ENCODE data around the gene NPPB. TPM values are rescaled to one million over a fixed set of nuclear protein-coding genes. Genes with fewer than 3 reads are reported as not detected.

NPPB gene
- total RNA-seq, 1 donor from 2014 or later: not detected

DNA sequence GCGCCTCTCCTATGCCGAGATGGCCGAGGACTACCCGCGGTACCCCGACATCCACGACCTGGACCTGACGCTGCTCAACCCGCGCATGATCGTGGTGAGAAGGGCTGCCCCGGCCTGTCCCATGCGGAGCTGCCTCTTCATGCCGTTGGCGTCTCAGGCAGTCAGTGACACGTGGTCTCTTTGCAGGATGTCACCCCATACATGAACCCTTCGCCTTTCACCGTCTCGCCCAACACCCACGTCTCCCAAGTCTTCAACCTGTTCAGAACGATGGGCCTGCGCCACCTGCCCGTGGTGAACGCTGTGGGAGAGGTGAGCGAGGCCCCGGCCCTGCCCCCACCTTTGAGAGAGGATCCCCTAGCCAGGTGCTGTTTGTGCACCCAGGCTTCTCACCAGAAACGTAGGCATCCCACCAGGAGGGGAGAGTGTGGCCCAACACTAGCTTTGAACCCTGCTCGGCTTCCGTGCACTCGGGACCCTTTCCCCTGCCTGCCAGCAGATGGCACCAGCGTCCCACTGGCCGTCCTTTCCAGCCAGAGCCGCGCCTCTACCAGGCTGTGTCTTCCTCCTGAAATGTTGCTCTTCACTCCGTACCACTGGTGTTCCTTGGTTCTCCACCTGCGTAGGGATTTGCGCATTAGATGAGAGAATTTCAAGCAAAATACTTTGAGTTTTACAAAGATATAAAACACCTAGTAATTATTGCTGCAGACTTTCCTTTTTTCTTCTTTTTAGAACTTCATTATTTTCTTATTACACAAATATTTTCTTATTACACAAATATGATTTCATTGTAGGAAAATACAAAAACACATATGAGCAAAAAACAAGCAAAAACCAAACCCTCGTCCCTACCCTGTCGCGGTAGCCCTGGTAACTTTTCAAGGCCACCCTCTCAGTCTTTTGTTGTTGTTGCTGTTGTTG is 20.1 kb downstream of the NPPB start:
- peak; percentile 78 for ATAC-seq

DNA sequence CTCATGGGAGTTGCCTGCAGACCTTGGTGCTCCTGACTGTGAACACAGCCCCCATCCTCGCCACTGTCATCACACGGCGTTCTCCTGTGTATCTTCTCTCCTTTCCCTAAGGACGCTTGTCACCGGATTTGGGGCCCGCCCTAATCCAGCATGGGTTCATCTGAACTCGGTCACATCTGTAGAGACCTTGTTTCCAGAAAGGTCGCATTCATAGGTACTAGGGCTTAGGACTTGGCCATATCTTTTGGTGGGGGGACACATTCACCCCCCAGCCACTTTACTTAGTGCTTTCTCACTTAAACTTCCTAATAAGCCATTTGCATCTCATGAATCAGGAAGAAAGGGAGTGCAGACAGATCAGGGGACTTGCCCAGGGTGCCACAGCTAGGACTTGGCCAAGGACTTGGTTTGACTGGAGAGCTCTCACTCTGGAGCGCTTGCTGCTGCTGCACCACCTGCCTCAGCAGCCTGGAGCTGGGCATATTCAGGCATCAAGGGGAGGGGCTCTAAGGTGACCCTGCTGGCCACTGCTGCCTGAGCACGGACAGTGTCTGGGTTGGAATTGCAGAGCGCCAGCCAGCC is 20.9 kb downstream of the NPPB start:
- intact Hi-C loops (cut with micrococcal nuclease): loop anchor here (2.0 kb wide), 1 partner anchor 53 kb away; no protein-coding TSS in a partner anchor
- DNase-seq (no peak), ATAC-seq (no peak)

More for the DNA sequence above, 20.1 kb downstream of the NPPB start:
- DNase-seq: peak; percentile 84
- intact Hi-C loops (cut with micrococcal nuclease): loop anchor here (2.0 kb wide), 1 partner anchor 52 kb away; no protein-coding TSS in a partner anchor

DNA sequence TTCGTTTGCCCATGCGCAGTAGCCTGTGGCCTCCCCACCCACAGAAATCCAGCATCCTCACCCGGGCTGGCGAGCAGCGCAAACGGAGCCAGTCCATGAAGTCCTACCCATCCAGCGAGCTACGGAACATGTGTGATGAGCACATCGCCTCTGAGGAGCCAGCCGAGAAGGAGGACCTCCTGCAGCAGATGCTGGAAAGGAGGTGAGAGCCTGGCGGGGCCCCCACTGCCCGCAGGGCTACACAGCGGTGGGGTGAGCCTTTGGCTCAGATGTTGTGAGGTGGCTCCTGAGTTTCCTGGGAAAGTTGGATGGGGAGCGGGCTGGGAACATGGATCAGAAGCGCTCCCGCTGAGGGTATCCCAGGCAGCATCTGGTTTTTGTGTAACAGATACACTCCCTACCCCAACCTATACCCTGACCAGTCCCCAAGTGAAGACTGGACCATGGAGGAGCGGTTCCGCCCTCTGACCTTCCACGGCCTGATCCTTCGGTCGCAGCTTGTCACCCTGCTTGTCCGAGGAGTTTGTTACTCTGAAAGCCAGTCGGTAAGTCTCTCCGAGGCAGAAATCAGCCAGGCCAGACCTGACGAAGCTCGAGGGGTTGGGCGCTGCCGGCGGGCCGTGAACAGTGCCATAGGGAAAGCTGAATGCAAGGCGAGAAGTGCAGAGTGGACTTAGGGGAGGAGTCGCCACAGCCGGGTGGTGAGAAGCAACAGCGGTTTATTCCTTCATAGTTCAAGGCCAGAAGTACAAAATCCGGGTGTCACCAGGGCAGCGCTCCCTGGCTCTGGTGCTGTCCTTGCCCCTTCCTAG is 21.6 kb downstream of the NPPB start:
- DNase-seq: no peak
- no peak for ATAC-seq
- intact Hi-C loops (cut with micrococcal nuclease): no loop called here

DNA sequence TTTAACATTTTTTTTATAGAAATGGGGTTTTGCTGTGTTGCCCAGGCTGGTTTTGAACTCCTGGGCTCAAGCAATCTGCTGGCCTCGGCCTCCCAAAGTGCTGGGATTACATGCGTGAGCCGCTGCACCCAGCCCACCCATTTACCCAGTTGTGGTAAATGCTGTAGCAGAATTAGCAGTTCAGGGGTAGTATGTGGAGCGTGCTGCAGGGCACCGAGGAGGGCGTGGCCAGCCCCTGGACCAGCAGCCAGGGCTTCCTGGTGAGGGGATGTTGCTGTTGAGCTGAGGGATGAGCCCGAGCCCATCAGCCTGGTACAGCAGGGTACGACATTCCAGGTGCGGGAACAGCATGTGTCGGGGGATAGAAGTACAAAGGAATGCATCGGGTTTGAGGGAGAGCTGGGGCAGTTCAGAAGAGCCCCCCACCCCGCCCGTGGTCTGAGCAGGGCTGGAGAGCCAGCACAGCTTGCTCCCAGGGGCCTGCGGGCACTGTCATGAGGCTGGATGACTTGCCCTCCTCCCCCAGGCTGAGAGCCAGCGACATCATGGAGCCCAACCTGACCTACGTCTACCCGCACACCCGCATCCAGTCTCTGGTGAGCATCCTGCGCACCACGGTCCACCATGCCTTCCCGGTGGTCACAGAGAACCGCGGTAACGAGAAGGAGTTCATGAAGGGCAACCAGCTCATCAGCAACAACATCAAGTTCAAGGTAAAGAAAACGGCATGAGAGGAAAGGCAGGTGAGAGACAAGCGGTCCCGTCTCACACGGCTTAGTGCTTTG is 23.1 kb downstream of the NPPB start:
- intact Hi-C loops (cut with micrococcal nuclease): no loop called here
- DNase-seq (no peak), ATAC-seq (no peak)

DNA sequence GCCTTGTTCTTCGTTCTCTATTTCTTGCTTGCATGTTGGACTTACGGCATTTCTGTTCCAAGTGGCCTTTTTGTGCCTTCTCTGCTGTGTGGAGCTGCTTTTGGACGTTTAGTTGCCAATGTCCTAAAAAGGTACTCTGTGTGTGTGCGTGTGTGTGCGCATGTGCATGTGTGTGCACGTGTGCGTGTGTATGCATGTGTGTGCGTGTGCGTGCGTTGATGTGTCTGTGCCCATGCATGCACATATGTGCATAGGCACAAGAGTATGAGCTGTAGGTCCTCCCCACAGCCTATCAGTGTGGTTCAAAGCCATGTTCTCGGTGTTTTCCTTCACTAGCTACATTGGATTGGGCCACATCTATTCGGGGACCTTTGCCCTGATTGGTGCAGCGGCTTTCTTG is 24.8 kb downstream of the NPPB start:
- DNase-seq (no peak), ATAC-seq (no peak)
- intact Hi-C loops (cut with micrococcal nuclease): no loop called here

DNA sequence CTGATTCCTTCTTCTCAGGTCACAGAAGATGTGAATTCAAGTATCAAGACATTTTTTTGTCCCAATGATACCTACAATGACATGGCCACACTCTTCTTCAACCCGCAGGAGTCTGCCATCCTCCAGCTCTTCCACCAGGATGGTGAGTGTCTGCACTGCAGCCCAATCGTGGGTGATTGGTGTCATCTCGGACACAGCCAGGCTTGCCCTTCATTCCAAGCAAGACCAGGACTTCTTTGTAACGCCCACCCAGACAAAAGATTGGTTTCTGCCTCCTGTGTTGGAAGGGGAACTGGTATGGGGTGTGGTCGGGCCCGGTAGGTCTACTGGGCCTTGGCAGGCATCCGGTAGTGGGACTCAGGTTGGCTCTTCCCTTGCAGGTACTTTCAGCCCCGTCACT is 25.2 kb downstream of the NPPB start:
- DNase-seq (no peak), ATAC-seq (no peak)
- intact Hi-C loops (cut with micrococcal nuclease): no loop called here

DNA sequence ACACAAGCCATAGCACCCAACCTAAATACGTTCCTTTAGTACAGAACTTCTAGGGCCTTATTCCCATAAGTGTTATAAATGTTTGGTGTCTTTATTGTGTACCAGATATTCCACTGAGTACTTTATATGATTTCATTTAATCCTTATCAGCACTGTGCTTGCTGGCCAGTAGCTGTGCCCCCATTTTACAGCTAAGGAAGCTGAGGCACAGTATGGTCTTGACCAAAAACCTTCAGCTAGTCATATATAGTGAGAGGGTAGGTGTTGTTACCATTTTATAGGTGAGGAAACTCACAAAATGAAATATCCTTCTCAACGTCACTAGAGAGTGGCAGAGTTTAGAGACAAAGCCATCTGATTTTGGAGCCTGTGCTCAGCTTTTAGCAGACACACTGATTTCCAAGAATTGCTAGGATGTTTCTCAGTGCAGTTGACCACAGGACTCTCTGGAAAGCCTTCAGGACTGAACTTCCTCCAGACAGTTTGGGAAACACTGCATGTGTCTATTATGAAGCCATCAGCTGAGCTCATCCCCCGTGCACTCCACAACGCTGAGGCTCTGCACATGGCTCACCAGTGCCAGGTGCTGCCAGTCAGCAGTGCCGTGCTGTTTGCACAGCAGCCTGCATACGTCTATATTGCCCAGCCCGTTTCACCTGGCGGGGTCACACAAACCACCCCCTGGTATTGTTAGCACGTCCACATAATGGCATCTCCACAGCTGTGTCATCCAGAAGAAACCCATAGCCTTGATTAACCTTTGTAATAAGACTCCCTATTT is 26.6 kb downstream of the NPPB start:
- ATAC-seq: no peak
- DNase-seq: no peak
- intact Hi-C loops (cut with micrococcal nuclease): no loop called here

DNA sequence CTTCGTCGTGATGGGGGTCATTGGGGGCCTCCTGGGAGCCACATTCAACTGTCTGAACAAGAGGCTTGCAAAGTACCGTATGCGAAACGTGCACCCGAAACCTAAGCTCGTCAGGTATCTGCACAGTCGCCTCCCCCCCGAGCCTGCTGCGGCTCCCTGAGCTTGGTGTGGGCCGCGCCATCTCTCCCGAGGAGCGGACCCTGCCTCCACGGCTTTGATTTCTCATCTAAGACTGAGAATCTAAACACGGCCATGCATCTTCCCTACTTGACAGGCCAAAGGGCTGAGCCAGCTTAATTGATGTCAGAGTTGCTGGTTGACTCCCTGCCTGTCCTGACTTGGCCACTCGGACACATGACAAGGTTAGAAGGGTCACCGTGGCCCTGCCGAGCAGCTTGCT is 30.2 kb downstream of the NPPB start:
- DNase-seq (no peak), ATAC-seq (no peak)
- intact Hi-C loops (cut with micrococcal nuclease): no loop called here

DNA sequence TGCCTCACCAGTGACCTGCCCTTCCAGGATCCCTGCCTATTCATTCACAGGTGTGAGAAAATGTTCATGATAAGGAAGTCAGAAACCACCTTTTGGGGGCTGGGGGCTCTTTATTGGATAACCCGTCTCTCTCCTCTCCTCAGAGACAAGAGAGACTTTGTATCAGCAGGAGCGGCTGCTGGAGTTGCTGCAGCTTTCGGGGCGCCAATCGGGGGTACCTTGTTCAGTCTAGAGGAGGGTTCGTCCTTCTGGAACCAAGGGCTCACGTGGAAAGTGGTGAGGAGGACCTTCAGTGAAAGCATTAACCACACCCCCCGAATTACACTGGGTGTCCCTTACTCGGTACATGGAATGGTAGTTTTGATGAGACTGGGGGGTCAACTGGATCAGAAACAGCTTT is 31.8 kb downstream of the NPPB start:
- DNase-seq (no peak), ATAC-seq (no peak)
- intact Hi-C loops (cut with micrococcal nuclease): no loop called here

DNA sequence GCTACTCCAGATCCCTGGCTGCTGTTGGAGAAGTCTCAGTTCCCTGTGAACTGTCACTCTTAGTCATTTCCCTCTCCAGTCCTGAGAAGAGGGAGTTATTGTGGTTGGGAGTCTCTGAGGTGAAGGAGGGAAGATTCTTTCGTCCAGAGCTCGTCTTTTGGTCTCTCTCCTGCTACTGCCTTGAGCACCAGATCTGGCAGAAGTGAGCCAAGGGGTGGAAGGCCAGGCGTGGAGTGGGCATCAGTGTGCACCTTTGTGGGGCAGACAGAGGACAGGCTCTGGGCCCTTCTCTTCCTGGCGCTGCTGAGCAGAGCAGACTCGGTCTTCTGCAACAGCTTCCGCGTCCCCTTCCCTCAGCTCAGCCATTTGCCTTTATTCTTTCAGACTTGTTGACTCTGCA is 33.6 kb downstream of the NPPB start:
- no peak for DNase-seq
- intact Hi-C loops (cut with micrococcal nuclease): no loop called here
- no peak for ATAC-seq

DNA sequence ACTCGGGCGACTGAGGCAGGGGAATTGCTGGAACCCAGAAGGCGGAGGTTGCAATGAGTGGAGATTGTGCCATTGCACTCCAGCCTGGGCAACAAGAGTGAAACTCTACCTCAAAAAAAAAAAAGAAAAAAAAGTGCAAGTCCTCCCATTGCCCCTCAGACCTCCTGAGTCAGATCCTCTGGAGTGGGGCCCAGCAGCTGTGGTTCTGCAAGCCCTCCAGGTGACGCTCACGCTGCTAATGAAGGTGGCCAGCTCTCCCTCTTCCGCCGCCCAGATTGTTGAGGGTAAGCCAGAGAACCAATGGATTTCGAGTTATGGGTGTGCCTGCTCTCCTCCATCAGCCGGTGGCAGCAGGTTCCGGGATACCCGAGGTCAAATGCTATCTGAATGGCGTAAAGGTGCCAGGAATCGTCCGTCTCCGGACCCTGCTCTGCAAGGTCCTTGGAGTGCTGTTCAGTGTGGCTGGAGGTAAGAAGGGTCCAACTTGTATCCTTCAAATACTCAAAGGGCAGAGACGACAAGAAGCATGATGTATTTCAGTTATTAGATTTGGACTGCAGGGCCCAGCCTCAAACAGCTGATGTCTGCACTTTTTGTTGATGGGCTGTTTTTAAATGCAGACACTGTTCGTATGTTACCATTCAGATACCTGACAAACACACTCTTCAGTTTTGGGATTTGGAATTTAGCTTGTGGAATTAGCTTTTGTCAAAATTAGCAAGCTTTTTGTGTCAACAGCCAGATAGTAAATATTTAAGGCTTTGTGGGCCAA is 35.2 kb downstream of the NPPB start:
- DNase-seq (no peak), ATAC-seq (no peak)
- intact Hi-C loops (cut with micrococcal nuclease): no loop called here

DNA sequence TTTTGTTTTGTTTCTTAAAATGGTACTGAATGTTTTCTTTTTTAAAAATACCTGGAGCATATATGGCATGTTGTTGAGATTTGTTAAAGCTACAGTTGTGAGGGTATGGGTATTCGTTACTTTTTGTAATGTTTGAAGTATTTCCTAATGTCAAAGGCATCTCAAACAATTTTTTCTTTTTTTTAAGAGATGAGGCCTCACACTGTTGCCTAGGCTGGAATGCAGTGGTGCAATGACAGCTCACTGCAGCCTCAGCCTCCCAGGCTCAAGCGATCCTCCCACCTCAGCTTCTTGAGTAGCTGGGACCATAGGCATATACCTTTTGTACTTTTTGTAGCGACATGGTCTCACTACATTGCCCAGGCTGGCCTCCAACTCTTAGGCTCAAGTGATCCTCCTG is 36.7 kb downstream of the NPPB start:
- intact Hi-C loops (cut with micrococcal nuclease): no loop called here
- DNase-seq (no peak), ATAC-seq (no peak)

DNA sequence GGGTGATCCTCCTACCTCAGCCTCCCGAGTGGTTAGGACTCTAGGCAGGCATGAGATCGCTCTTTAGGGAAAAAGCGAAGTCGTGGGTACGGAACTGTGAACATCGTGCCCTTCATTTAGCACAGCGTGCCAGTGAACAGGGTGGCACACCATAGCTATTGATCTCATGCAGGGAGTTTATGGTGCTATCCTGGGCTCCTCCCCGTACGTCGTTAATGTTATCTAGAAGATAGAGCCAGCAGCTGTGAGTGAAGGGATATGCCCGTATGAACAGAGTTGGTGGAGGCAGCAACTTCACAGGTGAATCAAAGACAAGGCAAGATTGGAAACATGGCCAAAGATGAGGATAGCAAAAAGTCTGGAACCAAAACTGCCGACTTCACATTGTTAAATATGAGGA is 41.6 kb downstream of the NPPB start:
- intact Hi-C loops (cut with micrococcal nuclease): no loop called here
- ATAC-seq (no peak), DNase-seq (no peak)

DNA sequence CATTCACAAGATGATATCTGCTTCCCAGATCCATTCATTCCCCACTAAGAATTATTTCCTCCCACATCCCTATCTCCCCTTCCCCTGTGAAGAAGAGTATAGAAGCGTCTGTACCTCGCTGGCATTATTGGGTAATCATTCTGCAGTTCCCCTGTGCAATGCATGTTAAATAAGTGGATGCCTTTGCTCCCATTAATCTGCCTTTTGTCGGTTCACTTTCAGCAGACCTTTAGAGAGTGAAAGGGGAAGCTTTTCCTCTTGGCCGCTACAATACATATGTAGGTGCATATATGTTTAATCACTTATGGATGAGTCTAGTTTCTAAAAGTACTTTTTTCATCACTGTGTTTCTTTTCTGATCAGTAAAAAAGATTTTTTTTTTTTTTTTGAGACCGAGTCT is 45.7 kb downstream of the NPPB start:
- ATAC-seq: no peak
- intact Hi-C loops (cut with micrococcal nuclease): no loop called here
- no peak for DNase-seq
